ENCODE results near the gene RAMP3.

RAMP3 gene

DNA sequence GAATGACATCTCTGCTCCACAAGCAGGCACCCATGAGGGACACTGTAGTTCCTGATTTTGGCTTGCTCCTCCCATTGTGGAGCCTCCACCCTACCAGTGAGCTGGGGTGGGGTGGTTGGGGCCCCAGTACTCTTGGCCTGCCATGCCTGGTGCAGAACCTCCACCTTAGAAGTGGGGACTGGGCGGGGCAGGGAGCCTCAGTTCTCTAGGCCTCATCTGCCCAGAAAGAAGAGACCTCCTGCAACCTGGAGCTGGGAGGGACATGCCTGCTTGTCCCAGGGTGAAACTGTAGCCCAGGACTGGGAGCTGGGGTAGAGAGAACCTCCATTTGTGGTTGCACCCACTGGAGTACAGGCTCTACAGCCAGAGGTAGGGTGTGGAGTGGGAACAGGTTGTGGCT is 14.4 kb downstream of the RAMP3 start:
- no peak for DNase-seq (ENCODE audit: extremely low read depth, low read depth)
- TF ChIP-seq, protein P1, sequence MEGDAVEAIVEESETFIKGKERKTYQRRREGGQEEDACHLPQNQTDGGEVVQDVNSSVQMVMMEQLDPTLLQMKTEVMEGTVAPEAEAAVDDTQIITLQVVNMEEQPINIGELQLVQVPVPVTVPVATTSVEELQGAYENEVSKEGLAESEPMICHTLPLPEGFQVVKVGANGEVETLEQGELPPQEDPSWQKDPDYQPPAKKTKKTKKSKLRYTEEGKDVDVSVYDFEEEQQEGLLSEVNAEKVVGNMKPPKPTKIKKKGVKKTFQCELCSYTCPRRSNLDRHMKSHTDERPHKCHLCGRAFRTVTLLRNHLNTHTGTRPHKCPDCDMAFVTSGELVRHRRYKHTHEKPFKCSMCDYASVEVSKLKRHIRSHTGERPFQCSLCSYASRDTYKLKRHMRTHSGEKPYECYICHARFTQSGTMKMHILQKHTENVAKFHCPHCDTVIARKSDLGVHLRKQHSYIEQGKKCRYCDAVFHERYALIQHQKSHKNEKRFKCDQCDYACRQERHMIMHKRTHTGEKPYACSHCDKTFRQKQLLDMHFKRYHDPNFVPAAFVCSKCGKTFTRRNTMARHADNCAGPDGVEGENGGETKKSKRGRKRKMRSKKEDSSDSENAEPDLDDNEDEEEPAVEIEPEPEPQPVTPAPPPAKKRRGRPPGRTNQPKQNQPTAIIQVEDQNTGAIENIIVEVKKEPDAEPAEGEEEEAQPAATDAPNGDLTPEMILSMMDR (IDR thresholded peaks at IDR 0.05; ENCODE audit: low read depth, low read length, missing control alignments) = no peak
- no peak overlapping the region for H3K4me3 ChIP-seq (replicated peaks; ENCODE audit: low read depth, low read length)

DNA sequence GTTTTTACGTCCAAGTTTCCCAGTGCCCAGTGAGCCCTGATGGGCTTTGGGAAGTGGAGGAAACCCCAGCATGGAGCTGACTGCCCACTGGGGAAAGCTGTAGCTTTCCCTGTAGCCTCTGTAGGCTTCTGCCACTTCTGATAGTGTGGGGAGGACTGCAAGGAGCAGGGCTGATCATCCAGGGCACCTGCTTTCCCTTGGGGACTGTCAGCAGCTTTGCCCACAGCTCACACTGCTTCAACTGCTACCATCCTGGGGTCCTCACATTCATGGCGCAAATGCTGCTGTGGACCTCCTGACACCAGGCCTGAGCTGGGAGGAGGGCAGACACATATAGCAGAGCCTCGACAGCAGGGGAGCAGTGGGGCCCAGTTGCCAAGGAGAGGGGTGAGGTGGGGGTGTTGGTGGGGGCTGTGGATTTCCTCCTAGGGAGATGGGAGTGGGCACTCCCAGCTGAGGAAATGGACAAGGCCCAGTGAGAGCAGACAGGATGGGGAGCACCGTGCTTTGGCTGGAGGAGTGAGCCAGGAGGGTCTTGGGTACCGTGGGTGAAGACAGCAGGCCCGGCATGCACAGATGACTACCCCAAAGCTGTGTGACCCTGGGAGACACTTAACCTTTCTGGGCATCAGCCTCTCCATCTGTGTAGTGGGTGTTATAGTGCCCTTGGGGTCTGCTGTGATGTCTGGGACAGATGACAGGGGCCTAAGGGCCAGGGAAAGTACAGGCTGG is 16.2 kb downstream of the RAMP3 start:
- no peak overlapping the region for H3K4me3 ChIP-seq (replicated peaks; ENCODE audit: low read depth, low read length)
- TF ChIP-seq, protein P1 (IDR thresholded peaks at IDR 0.05; ENCODE audit: low read depth, low read length, missing control alignments) = no peak
- DNase-seq (ENCODE audit: extremely low read depth, low read depth) = no peak

DNA sequence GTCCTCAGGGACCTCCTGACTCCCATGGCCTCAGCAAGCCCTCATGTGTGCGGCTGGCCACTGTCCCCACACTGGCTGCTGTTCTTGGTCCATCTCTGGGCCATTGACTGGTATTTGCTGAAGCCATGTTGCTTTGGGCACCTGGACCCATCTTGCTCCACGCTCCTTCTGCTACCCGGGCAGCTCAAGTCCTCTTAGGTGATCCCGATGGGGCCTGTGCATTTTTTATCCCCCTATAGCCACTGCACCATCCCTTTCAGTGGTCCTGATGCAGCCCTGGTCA is 16.7 kb downstream of the RAMP3 start:
- TF ChIP-seq, protein P1 (IDR thresholded peaks at IDR 0.05; ENCODE audit: low read depth, low read length, missing control alignments) = no peak
- H3K4me3 ChIP-seq (replicated peaks; ENCODE audit: low read depth, low read length) = no peak overlapping the region
- DNase-seq (ENCODE audit: extremely low read depth, low read depth) = no peak

DNA sequence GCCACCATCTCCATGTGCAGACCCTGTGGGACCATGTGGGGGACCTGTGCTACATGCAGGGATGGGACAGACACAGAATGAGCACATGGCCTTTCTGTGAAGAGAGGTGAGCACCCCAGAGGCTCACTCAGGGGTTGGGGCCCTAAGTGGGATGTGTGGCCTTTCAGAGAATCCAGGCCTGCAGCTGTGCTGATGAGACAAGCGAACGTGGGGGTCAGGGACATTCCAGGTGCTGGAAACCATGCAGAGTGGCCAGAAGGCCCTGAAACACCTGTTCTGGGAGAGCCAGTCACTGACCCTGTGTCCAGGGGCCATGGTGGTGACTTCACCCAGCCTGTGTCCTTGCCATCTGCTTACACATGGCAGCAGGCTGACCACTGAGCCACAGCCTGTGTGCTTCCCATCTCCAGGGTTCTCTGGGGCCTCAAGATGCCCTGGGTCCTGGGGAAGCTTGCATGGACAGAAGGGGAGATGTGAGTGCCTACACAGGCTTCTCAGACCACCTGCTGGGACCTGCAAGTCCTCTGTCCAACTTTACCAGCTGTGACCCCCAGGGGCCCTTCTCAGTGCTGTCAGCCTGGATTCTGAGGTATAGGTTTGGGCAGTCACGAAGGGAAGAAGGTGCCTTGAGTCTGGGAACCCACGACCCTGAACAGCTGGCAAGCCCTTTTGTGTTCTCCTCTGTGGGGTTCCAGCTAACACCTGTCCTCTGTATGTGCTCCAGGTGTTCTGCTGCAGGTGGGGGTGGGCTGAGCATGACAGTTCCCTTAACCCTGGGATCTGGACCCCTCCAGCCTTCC is 17.6 kb downstream of the RAMP3 start:
- no peak for DNase-seq (ENCODE audit: extremely low read depth, low read depth)
- TF ChIP-seq, protein P1 (IDR thresholded peaks at IDR 0.05; ENCODE audit: low read depth, low read length, missing control alignments) = no peak
- H3K4me3 ChIP-seq (replicated peaks; ENCODE audit: low read depth, low read length) = no peak overlapping the region

DNA sequence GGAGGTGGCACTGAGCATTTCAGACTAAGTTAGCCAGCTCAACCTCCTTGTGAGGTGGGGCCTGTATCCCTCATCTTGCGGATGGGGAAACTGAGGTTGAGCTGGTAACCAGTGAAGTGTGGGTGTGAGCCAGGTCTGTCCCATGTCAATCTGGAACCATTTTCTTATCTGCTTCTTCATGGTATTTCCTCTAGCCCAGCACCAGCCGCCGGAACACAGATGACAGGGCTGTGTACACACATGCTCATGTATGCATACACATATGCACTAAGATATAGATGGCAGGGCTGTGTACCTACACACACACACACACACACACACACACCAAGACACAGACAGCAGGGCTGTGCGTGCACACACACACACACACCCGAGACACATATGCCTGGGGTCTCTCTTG is 18.5 kb downstream of the RAMP3 start:
- no peak for DNase-seq (ENCODE audit: extremely low read depth, low read depth)
- TF ChIP-seq, protein P1 (IDR thresholded peaks at IDR 0.05; ENCODE audit: low read depth, low read length, missing control alignments) = no peak
- H3K4me3 ChIP-seq (replicated peaks; ENCODE audit: low read depth, low read length) = no peak overlapping the region

DNA sequence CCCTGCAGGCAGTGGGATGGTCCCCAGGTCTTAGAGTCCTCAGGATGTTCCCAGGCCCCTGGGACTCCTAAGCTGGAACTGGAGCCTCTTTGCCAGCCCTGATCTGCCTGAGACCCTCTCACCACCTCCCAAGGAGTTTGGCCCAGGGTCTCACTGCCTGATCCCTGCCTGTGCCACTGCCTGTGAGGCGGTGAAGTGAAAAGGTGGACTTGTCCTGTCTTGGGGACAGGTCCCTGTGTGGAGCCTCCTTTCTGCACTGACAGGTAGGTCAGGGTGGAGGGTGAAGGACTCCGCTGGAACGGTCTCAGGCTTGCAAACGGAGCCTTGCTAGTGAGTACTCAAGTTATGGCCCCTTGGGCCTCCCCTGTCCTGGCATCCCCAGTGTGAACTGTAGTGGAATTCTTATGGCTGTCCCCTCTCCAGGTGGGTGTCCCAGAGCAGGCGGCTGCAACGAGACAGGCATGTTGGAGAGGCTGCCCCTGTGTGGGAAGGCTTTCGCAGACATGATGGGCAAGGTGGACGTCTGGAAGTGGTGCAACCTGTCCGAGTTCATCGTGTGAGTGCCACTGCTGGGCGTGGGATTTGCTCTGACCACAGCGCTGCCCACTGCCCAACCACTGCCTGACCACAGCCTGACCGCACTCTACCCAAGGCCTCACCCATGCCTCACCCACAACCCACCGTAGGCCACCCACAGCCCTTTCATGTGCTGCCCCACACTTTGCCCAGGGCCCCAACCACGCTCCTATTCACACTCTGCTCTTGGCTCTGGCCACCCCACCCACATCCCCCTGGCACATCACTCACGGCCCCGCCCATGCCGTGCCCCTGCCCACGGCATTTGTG is 19.5 kb downstream of the RAMP3 start:
- TF ChIP-seq, protein P1 (IDR thresholded peaks at IDR 0.05; ENCODE audit: low read depth, low read length, missing control alignments) = no peak
- DNase-seq (ENCODE audit: extremely low read depth, low read depth) = no peak
- H3K4me3 ChIP-seq (replicated peaks; ENCODE audit: low read depth, low read length) = no peak overlapping the region
